Kidney (tissue), 14 donors: ENCODE data around the gene LDAH. TPM values are rescaled to one million over a fixed set of nuclear protein-coding genes. Genes with fewer than 3 reads are reported as not detected.

Experiments
- DNase-seq, 5 donors: peaks; one replicate each; pipeline ENCODE4 v3.0.0-alpha.2; 2013 to 2020
- FAIRE-seq: peaks from 2 replicates; lab custom pipeline; 2012; peaks lifted over from hg19 to GRCh38; lab: Jason Lieb, UNC
- H3K27ac ChIP-seq, 2 donors: one replicate each; pipeline ENCODE4 v1.7.0; 2013; ENCODE audit warnings: low read depth in 2 of 2, low read length in 2 of 2, inconsistent platforms in 1 of 2
- H3K27me3 ChIP-seq: one replicate; pipeline ENCODE4 v1.7.1; 2013; ENCODE audit warnings: low read length, inconsistent platforms; ENCODE audit not compliant: control insufficient read depth, insufficient read depth
- H3K36me3 ChIP-seq, 3 donors: one replicate each; pipeline versions ENCODE4 v1.7.0 to v1.7.1; 2013; ENCODE audit warnings: low read length in 3 of 3, control low read depth in 1 of 3, inconsistent platforms in 1 of 3; ENCODE audit not compliant: insufficient read depth in 3 of 3, control insufficient read depth in 2 of 3
- H3K4me1 ChIP-seq, 3 donors: one replicate each; pipeline versions ENCODE4 v1.7.0 to v1.7.1; 2013; ENCODE audit warnings: low read length in 3 of 3, inconsistent platforms in 1 of 3, low read depth in 1 of 3; ENCODE audit not compliant: control insufficient read depth in 2 of 3, insufficient read depth in 2 of 3
- H3K4me3 ChIP-seq, 3 donors: one replicate each; pipeline versions ENCODE4 v1.7.0 to v1.8.1; 2013; ENCODE audit warnings: low read length in 3 of 3, control low read depth in 1 of 3, inconsistent platforms in 1 of 3
- H3K9ac ChIP-seq, 3 donors: one replicate each; pipeline versions ENCODE4 v1.7.0 to v1.7.1; 2013; ENCODE audit warnings: low read length in 3 of 3, control low read depth in 1 of 3, inconsistent platforms in 1 of 3
- H3K9me3 ChIP-seq, 3 donors: one replicate each; pipeline versions ENCODE4 v1.7.0 to v1.7.1; 2013; ENCODE audit warnings: low read length in 3 of 3, control low read depth in 1 of 3, inconsistent platforms in 1 of 3; ENCODE audit not compliant: control insufficient read depth in 2 of 3, insufficient read depth in 1 of 3
- intact Hi-C: fragments of 100-400 bp; cut with DNase I; formaldehyde crosslinking; loops from one replicate; pipeline ENCODE4 v1.11.1; 2022
- polyA plus RNA-seq: library from polyadenylated mRNA; stranded (reverse); fragments of 350-450 nt; fragmentation: Illumina TruSeq; extraction: RNeasy Lipid Tissue Mini Kit (QIAGEN cat#74804); gene quantifications from one replicate; pipeline ENCODE4 v1.2.3, GENCODE V29; 2014; ENCODE audit warnings: low read depth, low replicate concordance; ENCODE audit not compliant: insufficient read depth
- total RNA-seq: library from RNA; stranded (reverse); fragmentation: NEBNext Ultra II Directional; extraction: Animal tissue kit (Norgen Biotek cat#: 25700); gene quantifications from one replicate; pipeline ENCODE4 v1.2.1, GENCODE V29; 2021
- TF ChIP-seq, protein P1 (sequence below): IDR thresholded peaks from 3 replicates; pipeline ENCODE4 v1.5.1; 2012; ENCODE audit warnings: mild to moderate bottlenecking, moderate library complexity, borderline replicate concordance; ENCODE audit not compliant: insufficient read depth; ENCODE audit errors: extremely low read depth
- donor health status: control.
- donor health status: control.
- donor health status: control.
- donor health status: control.
- donor health status: control.
- donor health status: DM: yes; HTN: yes; CAD: no.
- donor health status: Normal renal cell carcinoma (clear cell type).

LDAH gene
- total and polyA plus RNA-seq, 2 donors from 2014 or later, result 15.5 to 20.4 TPM

DNA sequence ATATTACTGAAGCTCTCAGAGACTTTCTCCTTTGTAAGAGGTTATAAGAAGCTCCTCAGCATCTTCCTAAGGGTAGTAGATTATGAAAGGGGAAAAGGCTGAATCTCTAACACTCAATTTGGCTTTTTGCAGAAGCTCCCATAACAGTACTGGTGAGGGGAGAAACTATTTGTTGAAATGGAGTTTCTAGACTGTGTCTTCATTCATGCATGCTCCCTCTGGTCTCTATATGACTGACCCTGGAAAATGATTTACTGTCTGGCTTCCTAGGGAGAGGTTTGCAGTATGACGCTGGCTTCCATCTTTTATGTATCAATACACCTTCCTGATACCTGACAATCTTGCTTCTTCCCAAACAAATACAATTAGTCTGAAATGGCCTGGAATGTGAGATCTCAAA lies 63.9 kb downstream of the LDAH start:
- FAIRE-seq (no peak), DNase-seq (no peak)
- Histone ChIP-seq H3K9me3 (no peaks in the 10 kb centered on the region), H3K27ac (no peak overlapping the region), H3K27me3 (no peaks in the 10 kb centered on the region), H3K36me3 (no peaks in the 10 kb centered on the region), H3K4me3 (no peak overlapping the region), H3K9ac (no peak overlapping the region), H3K4me1 (no peaks in the 10 kb centered on the region)
- TF ChIP-seq, protein P1, sequence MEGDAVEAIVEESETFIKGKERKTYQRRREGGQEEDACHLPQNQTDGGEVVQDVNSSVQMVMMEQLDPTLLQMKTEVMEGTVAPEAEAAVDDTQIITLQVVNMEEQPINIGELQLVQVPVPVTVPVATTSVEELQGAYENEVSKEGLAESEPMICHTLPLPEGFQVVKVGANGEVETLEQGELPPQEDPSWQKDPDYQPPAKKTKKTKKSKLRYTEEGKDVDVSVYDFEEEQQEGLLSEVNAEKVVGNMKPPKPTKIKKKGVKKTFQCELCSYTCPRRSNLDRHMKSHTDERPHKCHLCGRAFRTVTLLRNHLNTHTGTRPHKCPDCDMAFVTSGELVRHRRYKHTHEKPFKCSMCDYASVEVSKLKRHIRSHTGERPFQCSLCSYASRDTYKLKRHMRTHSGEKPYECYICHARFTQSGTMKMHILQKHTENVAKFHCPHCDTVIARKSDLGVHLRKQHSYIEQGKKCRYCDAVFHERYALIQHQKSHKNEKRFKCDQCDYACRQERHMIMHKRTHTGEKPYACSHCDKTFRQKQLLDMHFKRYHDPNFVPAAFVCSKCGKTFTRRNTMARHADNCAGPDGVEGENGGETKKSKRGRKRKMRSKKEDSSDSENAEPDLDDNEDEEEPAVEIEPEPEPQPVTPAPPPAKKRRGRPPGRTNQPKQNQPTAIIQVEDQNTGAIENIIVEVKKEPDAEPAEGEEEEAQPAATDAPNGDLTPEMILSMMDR, result no peak
- intact Hi-C loops, result no loop called here

DNA sequence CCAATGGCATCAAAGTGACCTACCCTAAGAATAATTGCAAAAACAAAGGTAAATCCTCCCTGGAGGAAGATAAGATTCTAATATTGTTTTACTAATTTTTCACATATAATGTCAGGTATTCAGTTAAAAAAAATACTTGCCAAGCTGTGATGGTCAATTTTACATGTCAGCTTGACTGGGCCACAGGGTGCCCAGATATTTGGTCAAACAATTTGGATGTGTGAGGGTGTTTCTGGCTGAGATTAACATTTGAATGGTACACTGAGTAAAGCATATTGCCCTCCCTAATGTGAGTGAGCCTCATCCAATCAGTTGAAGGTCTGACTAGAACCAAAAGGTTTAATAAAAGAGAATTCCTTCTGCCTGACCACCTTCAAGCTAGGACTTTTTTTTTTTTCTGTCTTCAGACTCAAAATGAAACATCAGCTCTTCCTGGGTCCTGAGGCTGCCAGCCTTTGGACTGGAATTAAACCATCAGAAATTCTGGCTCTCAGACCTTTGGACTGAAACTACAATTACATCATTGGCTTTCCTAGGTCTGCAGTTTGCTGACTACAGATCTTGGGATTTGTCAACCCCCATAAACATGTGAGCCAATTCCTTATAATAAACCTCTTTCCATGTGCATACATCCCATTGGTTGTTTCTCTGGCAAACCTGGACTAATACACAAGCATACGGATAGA lies 65.4 kb downstream of the LDAH start:
- Histone ChIP-seq H3K27me3 (no peaks in the 10 kb centered on the region), H3K36me3 (no peaks in the 10 kb centered on the region), H3K9me3 (peaks cover 0 to under 1% (median 0%) of the 10 kb centered on the region in 3 donors), H3K27ac (peak overlapping the region in 1 of 2 donors; percentile 36), H3K9ac (no peak overlapping the region), H3K4me1 (no peaks in the 10 kb centered on the region), H3K4me3 (no peak overlapping the region)
- FAIRE-seq (peak; percentile 3), DNase-seq (peak in 1 of 5 donors; percentile 28)
- intact Hi-C loops, result no loop called here
- TF ChIP-seq, protein P1, result no peak

DNA sequence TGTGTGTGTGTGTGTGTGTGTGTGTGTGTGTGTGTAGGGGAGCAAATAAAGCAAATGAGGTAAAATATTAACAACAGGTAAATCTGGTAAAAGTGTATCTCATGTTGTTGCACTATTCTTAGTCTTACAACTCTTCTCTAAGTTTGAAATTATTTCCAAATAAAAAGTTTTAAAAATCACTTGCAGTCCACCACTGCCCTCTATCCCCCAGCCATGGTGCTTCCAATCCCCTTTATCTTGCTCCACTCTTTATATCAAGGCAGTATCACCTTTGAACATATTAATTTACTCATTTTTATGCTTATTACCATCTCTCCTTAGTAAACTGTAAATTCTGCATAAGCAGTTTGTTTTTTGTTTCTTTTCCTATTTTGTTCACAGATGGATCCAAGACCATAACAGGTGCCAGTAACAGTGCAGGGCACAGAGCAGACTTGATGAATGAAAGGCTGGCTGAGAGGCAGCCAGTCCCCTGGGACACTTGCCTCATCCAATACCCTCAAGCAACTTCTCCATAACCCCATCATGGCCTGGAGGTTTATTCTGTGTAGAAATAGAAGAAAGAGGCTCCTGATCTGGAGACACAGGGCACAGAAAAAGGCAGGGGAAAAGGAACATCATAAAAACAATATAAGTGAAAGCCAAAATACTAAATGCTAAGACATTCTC lies 67.6 kb downstream of the LDAH start:
- intact Hi-C loops, result no loop called here
- Histone ChIP-seq H3K27me3 (no peaks in the 10 kb centered on the region), H3K9ac (no peak overlapping the region), H3K36me3 (peaks cover 2 to 4% (median 2%) of the 10 kb centered on the region in 3 donors), H3K9me3 (peaks cover 0 to 4% (median 0%) of the 10 kb centered on the region in 3 donors), H3K4me3 (no peak overlapping the region), H3K4me1 (no peaks in the 10 kb centered on the region), H3K27ac (no peak overlapping the region)
- FAIRE-seq, result no peak
- TF ChIP-seq, protein P1, result peak; percentile 36
- no peak for DNase-seq
